Measurements from ENCODE around the gene CPN2. TPM values are rescaled to one million over a fixed set of nuclear protein-coding genes. Genes with fewer than 3 reads are reported as not detected.

The CPN2 gene
- total RNA-seq, 4 donors from 2014 or later: not detected

DNA sequence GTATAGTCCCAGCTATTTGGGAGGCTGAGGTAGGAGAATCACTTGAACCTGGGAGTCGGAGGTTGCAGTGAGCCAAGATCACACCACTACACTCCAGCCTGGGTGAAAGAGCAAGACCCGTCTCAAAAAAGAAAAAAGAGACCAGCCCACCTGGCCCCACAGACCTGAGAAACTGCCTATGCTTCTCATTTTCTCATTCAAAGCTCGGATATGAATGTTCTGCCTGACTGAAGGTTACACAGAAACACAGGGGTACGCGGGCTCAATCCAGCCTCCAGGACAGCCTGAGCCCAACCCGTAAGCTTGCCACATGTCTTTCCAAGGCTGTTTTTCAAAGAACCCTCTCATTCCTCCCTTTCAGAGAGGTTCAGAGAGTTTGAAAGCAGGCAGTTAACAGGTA is 28.1 kb upstream of the CPN2 start:
- DNase-seq: peak in 2 of 3 donors; percentile 3 to 7
- Histone ChIP-seq H3K9me3 (no peaks in the 10 kb centered on the region), H3K27me3 (no peaks in the 10 kb centered on the region), H3K36me3 (no peaks in the 10 kb centered on the region), H3K27ac (no peak overlapping the region), H3K4me3 (no peak overlapping the region), H3K4me1 (no peaks in the 10 kb centered on the region)
- TF ChIP-seq, protein P1, sequence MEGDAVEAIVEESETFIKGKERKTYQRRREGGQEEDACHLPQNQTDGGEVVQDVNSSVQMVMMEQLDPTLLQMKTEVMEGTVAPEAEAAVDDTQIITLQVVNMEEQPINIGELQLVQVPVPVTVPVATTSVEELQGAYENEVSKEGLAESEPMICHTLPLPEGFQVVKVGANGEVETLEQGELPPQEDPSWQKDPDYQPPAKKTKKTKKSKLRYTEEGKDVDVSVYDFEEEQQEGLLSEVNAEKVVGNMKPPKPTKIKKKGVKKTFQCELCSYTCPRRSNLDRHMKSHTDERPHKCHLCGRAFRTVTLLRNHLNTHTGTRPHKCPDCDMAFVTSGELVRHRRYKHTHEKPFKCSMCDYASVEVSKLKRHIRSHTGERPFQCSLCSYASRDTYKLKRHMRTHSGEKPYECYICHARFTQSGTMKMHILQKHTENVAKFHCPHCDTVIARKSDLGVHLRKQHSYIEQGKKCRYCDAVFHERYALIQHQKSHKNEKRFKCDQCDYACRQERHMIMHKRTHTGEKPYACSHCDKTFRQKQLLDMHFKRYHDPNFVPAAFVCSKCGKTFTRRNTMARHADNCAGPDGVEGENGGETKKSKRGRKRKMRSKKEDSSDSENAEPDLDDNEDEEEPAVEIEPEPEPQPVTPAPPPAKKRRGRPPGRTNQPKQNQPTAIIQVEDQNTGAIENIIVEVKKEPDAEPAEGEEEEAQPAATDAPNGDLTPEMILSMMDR (IDR thresholded peaks at IDR 0.05): no peak
- no peak for TF ChIP-seq POLR2A (IDR thresholded peaks at IDR 0.05)

DNA sequence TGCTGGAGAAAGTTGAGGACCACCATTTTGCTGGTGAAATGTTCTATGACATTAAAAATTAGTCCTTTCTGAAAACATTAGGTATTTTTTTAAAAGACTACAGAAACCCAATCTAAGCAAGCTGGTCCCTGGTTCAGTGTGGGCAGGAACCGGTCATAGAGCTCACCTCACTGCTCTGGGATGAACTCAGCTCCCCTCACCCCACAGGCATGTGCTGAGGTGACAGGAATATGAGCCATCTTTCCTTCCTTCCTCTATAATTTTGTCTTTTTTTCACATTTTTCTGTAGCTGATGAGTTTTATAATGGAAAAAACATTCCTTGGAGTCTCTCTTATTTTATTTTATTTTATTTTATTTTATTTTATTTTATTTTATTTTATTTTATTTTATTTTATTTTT is 26.6 kb upstream of the CPN2 start:
- H3K9me3 ChIP-seq: no peaks in the 10 kb centered on the region
- no peak overlapping the region for H3K4me3 ChIP-seq
- H3K27ac ChIP-seq: no peak overlapping the region
- DNase-seq: no peak
- no peaks in the 10 kb centered on the region for H3K4me1 ChIP-seq
- no peaks in the 10 kb centered on the region for H3K36me3 ChIP-seq
- H3K27me3 ChIP-seq: no peaks in the 10 kb centered on the region
- TF ChIP-seq, protein P1 (IDR thresholded peaks at IDR 0.05): no peak
- TF ChIP-seq POLR2A (IDR thresholded peaks at IDR 0.05): no peak

DNA sequence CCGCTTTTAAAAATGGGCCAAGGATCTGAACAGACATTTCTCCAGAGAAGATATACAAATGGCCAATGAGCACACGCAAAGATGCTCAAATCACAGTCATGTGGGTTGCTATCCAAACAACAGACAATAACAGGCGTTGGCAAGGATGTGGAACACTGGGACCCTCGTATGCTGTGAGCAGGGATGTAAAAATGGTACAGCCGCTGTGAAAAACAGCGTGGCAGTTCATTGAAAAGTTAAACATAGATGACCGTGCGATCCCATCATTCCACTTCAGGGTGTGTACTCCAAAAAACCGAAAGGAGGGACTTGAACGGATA is 25.1 kb upstream of the CPN2 start:
- no peak overlapping the region for H3K4me3 ChIP-seq
- H3K4me1 ChIP-seq: no peaks in the 10 kb centered on the region
- no peaks in the 10 kb centered on the region for H3K36me3 ChIP-seq
- no peaks in the 10 kb centered on the region for H3K9me3 ChIP-seq
- no peak for DNase-seq
- H3K27ac ChIP-seq: no peak overlapping the region
- TF ChIP-seq POLR2A (IDR thresholded peaks at IDR 0.05): no peak
- no peaks in the 10 kb centered on the region for H3K27me3 ChIP-seq

DNA sequence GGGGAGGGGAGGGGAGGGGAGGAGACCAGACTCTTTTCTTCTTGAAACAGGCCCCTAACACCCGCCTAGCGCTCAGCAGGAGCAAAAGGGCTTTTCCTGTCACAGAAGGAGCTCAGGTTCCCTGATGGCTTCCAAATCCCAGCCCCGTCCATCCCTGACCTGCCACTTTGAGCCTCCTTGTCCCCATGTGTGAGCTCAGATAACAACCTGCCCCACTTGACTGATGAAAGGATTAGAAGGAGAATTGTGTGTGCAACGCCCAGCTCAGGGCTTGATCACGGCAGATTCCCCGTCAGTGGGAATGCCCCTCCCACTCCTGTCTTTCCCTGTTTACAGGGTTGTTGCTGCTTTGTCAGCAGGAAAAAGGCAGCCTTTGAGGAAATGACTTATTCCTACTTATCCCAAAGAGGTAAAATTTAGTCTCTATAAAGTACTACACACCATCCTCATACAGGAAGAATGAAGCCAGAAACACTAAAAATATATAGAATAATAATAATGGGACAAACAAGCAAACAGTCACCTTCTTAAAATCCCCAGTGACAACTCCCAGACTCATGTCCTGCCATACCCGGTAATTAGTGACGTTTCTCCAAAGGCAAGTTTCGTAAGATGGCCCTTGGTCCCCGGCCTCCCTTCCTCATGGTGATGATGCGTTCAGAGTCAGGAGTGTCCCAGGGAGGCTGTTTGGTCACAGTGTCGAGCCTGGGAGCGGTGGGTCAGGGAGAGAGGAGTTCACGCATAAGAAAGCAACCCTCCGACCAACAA is 24.5 kb upstream of the CPN2 start:
- Histone ChIP-seq H3K36me3 (no peaks in the 10 kb centered on the region), H3K27me3 (no peaks in the 10 kb centered on the region), H3K9me3 (no peaks in the 10 kb centered on the region), H3K27ac (no peak overlapping the region), H3K4me3 (no peak overlapping the region), H3K4me1 (no peaks in the 10 kb centered on the region)
- TF ChIP-seq, protein P1 (IDR thresholded peaks at IDR 0.05): no peak
- TF ChIP-seq POLR2A (IDR thresholded peaks at IDR 0.05): no peak
- no peak for DNase-seq

DNA sequence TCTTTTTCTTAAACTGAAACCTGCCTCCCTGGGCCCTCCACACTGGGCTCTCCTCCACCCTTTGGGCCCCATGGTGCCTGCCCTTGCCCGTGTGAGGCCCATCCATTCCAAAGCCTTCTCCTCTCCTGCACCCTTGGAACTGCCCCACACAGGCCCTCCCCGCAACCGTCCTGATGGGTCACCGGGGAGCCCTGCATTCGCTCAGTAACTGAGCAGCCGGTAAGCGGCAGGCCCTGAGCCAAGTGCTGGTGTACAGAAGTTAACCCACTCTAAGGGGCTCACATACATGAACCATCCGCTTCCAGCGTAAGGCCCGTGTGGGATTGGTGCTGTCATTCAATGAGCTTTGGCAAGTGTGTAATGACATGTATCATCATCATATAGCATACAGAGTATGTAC is 23.8 kb upstream of the CPN2 start:
- no peak for DNase-seq
- H3K27ac ChIP-seq: no peak overlapping the region

DNA sequence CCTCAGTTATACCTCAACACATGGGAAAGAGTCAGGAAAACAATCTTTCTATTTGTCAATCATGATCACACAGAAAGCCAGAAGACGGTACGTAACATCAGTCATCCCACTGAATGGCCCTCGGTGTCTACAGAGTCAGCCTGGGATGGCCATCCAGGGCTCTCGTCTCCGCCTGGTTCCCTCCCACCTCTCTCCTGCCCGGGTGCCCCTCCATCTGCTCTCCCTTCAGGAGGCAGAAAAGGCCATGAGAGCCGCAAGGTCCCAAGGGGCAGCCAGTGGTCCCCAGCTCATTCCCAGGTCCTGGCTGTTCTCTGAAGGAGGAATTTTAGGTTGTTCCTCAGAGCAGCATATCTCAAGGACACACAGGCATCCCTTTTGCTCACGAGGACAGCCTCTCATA is 22.8 kb upstream of the CPN2 start:
- no peaks in the 10 kb centered on the region for H3K4me1 ChIP-seq
- no peaks in the 10 kb centered on the region for H3K27me3 ChIP-seq
- H3K36me3 ChIP-seq: no peaks in the 10 kb centered on the region
- DNase-seq: no peak
- no peak overlapping the region for H3K27ac ChIP-seq
- H3K4me3 ChIP-seq: no peak overlapping the region
- no peak for TF ChIP-seq POLR2A (IDR thresholded peaks at IDR 0.05)
- TF ChIP-seq, protein P1 (IDR thresholded peaks at IDR 0.05): no peak
- H3K9me3 ChIP-seq: no peaks in the 10 kb centered on the region

More for the DNA sequence above, 23.8 kb upstream of the CPN2 start:
- no peaks in the 10 kb centered on the region for H3K36me3 ChIP-seq
- no peak overlapping the region for H3K4me3 ChIP-seq
- no peaks in the 10 kb centered on the region for H3K4me1 ChIP-seq
- no peak for TF ChIP-seq POLR2A (IDR thresholded peaks at IDR 0.05)
- TF ChIP-seq, protein P1 (IDR thresholded peaks at IDR 0.05): no peak
- no peaks in the 10 kb centered on the region for H3K9me3 ChIP-seq
- no peaks in the 10 kb centered on the region for H3K27me3 ChIP-seq
